ENCODE measurements around the gene CMYA5.
A peak's percentile ranks its signal among the peaks of the same experiment; 100 is the strongest.
"Not testable (repeated sequence)": the region's sequence is repeated elsewhere in the genome, so short reads cannot be mapped to it uniquely, and the experiment has no call there.

CMYA5 gene

GRCh38 chr5:79689541-79690466, at the start of gene CMYA5:
Gene CMYA5, plus strand, starts transcription at chr5:79689836. Its CDS starts 72 bp downstream, at chr5:79689908.
- TF ChIP-seq FOXP2 (optimal IDR thresholded peaks at IDR 0.05; ENCODE audit: control extremely low read depth, extremely low read length, insufficient read depth) (no peak), POLR2AphosphoS5 (IDR thresholded peaks at IDR 0.05; ENCODE audit: borderline replicate concordance, low read depth, low read length) (no peak), EZH2 (IDR thresholded peaks at IDR 0.05) (no peak)
- Histone ChIP-seq H3K9ac (ENCODE audit: insufficient read length) (no peak within 1 kb of the TSS), H3K4me3 (no peak within 1 kb of the TSS), H3K36me3 (ENCODE audit: insufficient read depth, low read length) (peaks cover 21% of the 10 kb centered on the region), H3K9me3 (ENCODE audit: low read depth, low read length) (no peaks in the 10 kb centered on the region), H3K27ac (no peak within 1 kb of the TSS)
- DNase-seq (ENCODE audit: low read depth, low spot score), result no peak

DNA sequence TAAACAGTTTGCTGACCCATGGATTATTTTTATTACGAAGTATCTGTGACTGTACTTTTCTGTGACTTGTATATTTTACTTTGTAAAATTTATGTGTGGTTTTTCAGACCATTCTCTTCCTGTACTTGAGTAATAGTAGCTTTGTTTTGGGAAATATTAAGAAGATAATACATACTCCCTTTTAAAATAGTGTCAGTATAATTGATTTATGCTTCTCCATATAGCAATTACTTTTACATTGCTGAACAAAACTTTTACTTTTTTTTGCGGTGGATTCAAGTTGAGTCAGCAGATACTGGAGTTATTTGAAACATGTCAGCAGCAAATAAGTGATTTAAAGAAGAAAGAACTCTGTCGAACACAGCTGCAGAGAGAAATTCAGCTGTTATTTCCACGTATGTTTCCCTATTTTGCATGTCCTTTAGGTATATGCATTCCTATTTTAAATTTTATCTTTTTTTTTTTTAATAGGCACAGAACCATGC, 49.0 kb upstream of the CMYA5 start:
- H3K27ac ChIP-seq, result peak overlapping the region; percentile 62
- no peak for TF ChIP-seq POLR2AphosphoS5 (IDR thresholded peaks at IDR 0.05; ENCODE audit: borderline replicate concordance, low read depth, low read length)
- no peak for TF ChIP-seq EZH2 (IDR thresholded peaks at IDR 0.05)
- TF ChIP-seq FOXP2 (optimal IDR thresholded peaks at IDR 0.05; ENCODE audit: control extremely low read depth, extremely low read length, insufficient read depth), result no peak

GRCh38 chr5:79641414-79641813, 48.2 kb upstream of the CMYA5 start:
- DNase-seq (ENCODE audit: low read depth, low spot score), result no peak

More for the DNA sequence above, 49.0 kb upstream of the CMYA5 start:
- peak; percentile 35 for DNase-seq (ENCODE audit: low read depth, low spot score)
- Histone ChIP-seq H3K36me3 (ENCODE audit: insufficient read depth, low read length) (peaks cover 51% of the 10 kb centered on the region), H3K9ac (ENCODE audit: insufficient read length) (no peak overlapping the region), H3K9me3 (ENCODE audit: low read depth, low read length) (no peaks in the 10 kb centered on the region), H3K4me3 (peak overlapping the region; percentile 48)

DNA sequence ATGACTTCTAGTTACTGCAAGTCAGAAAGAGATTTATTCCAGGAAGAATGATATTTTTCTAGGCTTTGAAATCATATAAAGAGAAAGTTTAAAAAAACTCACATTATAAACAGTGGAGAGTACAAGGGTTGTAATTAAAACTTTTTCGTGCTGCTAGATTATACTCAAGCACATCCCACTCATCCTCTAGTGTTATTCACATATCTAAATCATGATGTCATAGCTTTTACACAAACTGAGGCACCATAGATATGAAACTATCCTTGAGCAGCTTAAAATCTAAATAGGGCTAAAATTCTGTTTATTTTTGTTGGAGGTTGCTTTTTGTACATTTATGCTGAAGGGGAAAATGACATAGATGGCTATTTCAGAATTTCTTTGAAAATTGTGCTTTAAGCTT, 47.4 kb upstream of the CMYA5 start:
- Histone ChIP-seq H3K9me3 (ENCODE audit: low read depth, low read length) (no peaks in the 10 kb centered on the region), H3K9ac (ENCODE audit: insufficient read length) (no peak overlapping the region), H3K27ac (no peak overlapping the region), H3K36me3 (ENCODE audit: insufficient read depth, low read length) (peaks cover 62% of the 10 kb centered on the region), H3K4me3 (no peak overlapping the region)
- TF ChIP-seq EZH2 (IDR thresholded peaks at IDR 0.05) (no peak), FOXP2 (optimal IDR thresholded peaks at IDR 0.05; ENCODE audit: control extremely low read depth, extremely low read length, insufficient read depth) (no peak), POLR2AphosphoS5 (IDR thresholded peaks at IDR 0.05; ENCODE audit: borderline replicate concordance, low read depth, low read length) (no peak)
- no peak for DNase-seq (ENCODE audit: low read depth, low spot score)

More at GRCh38 chr5:79641414-79641813, 48.2 kb upstream of the CMYA5 start:
- no peak for TF ChIP-seq FOXP2 (optimal IDR thresholded peaks at IDR 0.05; ENCODE audit: control extremely low read depth, extremely low read length, insufficient read depth)
- no peak for TF ChIP-seq POLR2AphosphoS5 (IDR thresholded peaks at IDR 0.05; ENCODE audit: borderline replicate concordance, low read depth, low read length)
- TF ChIP-seq EZH2 (IDR thresholded peaks at IDR 0.05), result no peak
- H3K36me3 ChIP-seq (ENCODE audit: insufficient read depth, low read length), result peaks cover 59% of the 10 kb centered on the region
- H3K9me3 ChIP-seq (ENCODE audit: low read depth, low read length), result no peaks in the 10 kb centered on the region
- H3K27ac ChIP-seq, result no peak overlapping the region
- no peak overlapping the region for H3K9ac ChIP-seq (ENCODE audit: insufficient read length)
- peak overlapping the region; percentile 48; the same call in 1 of the 2 replicates for H3K4me3 ChIP-seq

DNA sequence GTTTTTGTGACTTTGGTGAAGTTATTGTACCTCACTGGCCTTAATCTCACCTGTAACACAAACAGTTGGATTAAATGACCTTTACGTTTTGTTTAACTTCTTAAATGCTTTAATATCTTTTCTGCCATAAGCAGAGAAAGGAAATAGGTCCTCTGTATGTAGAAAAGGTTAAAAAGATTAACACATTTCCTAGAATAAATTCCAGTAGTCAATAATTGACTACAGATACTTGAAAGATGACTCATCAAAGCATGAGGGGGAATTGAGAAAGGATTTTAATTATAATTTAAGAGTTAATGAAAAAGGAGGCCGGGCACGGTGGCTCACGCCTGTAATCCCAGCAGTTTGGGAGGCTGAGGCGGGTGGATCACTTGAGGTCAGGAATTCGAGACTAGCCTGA, 35.8 kb upstream of the CMYA5 start:
- Histone ChIP-seq H3K9me3 (ENCODE audit: low read depth, low read length) (no peaks in the 10 kb centered on the region), H3K4me3 (no peak overlapping the region), H3K27ac (no peak overlapping the region), H3K9ac (ENCODE audit: insufficient read length) (no peak overlapping the region), H3K36me3 (ENCODE audit: insufficient read depth, low read length) (peaks cover 56% of the 10 kb centered on the region)
- DNase-seq (ENCODE audit: low read depth, low spot score), result no peak
- TF ChIP-seq EZH2 (IDR thresholded peaks at IDR 0.05) (no peak), FOXP2 (optimal IDR thresholded peaks at IDR 0.05; ENCODE audit: control extremely low read depth, extremely low read length, insufficient read depth) (no peak), POLR2AphosphoS5 (IDR thresholded peaks at IDR 0.05; ENCODE audit: borderline replicate concordance, low read depth, low read length) (no peak)

- H3K27ac ChIP-seq, result no peak overlapping the region
- H3K9ac ChIP-seq (ENCODE audit: insufficient read length), result no peak overlapping the region
- H3K9me3 ChIP-seq (ENCODE audit: low read depth, low read length), result no peaks in the 10 kb centered on the region
- H3K36me3 ChIP-seq (ENCODE audit: insufficient read depth, low read length), result peaks cover 46% of the 10 kb centered on the region
- no peak for DNase-seq (ENCODE audit: low read depth, low spot score)
- H3K4me3 ChIP-seq, result no peak overlapping the region
- no peak for TF ChIP-seq POLR2AphosphoS5 (IDR thresholded peaks at IDR 0.05; ENCODE audit: borderline replicate concordance, low read depth, low read length)
- TF ChIP-seq FOXP2 (optimal IDR thresholded peaks at IDR 0.05; ENCODE audit: control extremely low read depth, extremely low read length, insufficient read depth), result no peak
- TF ChIP-seq EZH2 (IDR thresholded peaks at IDR 0.05), result no peak
Measured at GRCh38 chr5:79663212-79663611, 26.4 kb upstream of the CMYA5 start.

DNA sequence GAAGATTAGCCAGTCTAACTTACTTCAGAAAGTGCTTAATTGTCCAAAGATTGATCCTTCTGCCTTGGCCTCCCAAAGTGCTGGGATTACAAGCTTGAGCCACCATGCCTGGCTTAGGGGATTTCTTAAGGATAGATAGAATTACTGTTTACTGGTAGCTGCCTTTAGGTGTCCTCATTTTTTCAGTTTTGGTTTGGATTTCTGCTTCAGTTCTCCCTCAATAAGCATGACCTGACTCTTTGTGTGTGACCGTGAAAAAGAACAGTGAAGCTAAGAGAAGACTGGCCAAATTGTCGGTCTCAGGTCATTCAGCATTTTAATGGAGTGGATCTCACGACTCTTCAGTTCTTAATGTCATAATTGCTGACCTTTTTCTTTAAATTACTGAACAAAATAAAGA, 22.9 kb upstream of the CMYA5 start:
- H3K27ac ChIP-seq, result no peak overlapping the region
- H3K4me3 ChIP-seq, result no peak overlapping the region
- H3K9me3 ChIP-seq (ENCODE audit: low read depth, low read length), result no peaks in the 10 kb centered on the region
- TF ChIP-seq POLR2AphosphoS5 (IDR thresholded peaks at IDR 0.05; ENCODE audit: borderline replicate concordance, low read depth, low read length) (no peak), FOXP2 (optimal IDR thresholded peaks at IDR 0.05; ENCODE audit: control extremely low read depth, extremely low read length, insufficient read depth) (no peak), EZH2 (IDR thresholded peaks at IDR 0.05) (no peak)
- no peak overlapping the region for H3K9ac ChIP-seq (ENCODE audit: insufficient read length)
- no peak for DNase-seq (ENCODE audit: low read depth, low spot score)
- H3K36me3 ChIP-seq (ENCODE audit: insufficient read depth, low read length), result peaks cover 42% of the 10 kb centered on the region

- Histone ChIP-seq H3K27ac (no peak overlapping the region), H3K9ac (ENCODE audit: insufficient read length) (no peak overlapping the region), H3K36me3 (ENCODE audit: insufficient read depth, low read length) (peaks cover 51% of the 10 kb centered on the region), H3K4me3 (no peak overlapping the region), H3K9me3 (ENCODE audit: low read depth, low read length) (no peaks in the 10 kb centered on the region)
- TF ChIP-seq EZH2 (IDR thresholded peaks at IDR 0.05) (no peak), FOXP2 (optimal IDR thresholded peaks at IDR 0.05; ENCODE audit: control extremely low read depth, extremely low read length, insufficient read depth) (no peak), POLR2AphosphoS5 (IDR thresholded peaks at IDR 0.05; ENCODE audit: borderline replicate concordance, low read depth, low read length) (no peak)
- no peak for DNase-seq (ENCODE audit: low read depth, low spot score)
Measured at GRCh38 chr5:79672392-79672791, 17.2 kb upstream of the CMYA5 start.

GRCh38 chr5:79676354-79676753, 13.3 kb upstream of the CMYA5 start:
- not testable (repeated sequence) for H3K9me3 ChIP-seq (ENCODE audit: low read depth, low read length); DNase-seq (ENCODE audit: low read depth, low spot score); H3K9ac ChIP-seq (ENCODE audit: insufficient read length); H3K4me3 ChIP-seq; H3K27ac ChIP-seq
- H3K36me3 ChIP-seq (ENCODE audit: insufficient read depth, low read length), result peaks cover 43% of the 10 kb centered on the region

DNA sequence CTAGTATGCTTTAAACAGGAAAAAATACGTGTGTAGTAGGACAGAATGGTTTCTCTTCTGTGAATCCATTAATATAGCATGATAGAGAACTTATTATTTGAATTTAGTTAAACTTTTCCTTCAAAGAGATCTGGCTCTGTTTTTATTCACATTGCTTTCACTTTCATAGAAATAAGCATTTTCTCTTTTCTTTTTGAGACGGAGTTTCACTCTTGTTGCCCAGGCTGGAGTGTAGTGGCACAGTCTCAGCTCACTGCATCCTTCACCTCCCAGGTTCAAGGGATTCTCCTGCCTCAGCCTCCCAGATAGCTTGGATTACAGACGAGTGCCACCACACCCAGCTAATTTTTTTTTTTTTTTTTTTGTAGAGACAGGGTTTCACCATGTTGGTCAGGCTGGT, 7.5 kb upstream of the CMYA5 start:
- not testable (repeated sequence) for H3K9me3 ChIP-seq (ENCODE audit: low read depth, low read length)

More for the DNA sequence above, 7.5 kb upstream of the CMYA5 start:
- DNase-seq (ENCODE audit: low read depth, low spot score); H3K4me3 ChIP-seq; H3K9ac ChIP-seq (ENCODE audit: insufficient read length); H3K27ac ChIP-seq: not testable (repeated sequence)
- H3K36me3 ChIP-seq (ENCODE audit: insufficient read depth, low read length), result peaks cover 54% of the 10 kb centered on the region

All from SK-N-MC (cell line).